Nephron progenitor cell (in vitro differentiated cells): ENCODE results near the gene SMG1.

Experiments used
- DNase-seq: peaks from one replicate; pipeline ENCODE4 v3.0.0; 2021
- H3K27ac Mint-ChIP-seq: 2 replicates; pipeline ENCODE4 v1.8.0; 2021; ENCODE audit warnings: mild to moderate bottlenecking, moderate library complexity, mixed read lengths
- H3K27me3 Mint-ChIP-seq: 2 replicates; pipeline ENCODE4 v1.8.0; 2021; ENCODE audit warnings: mild to moderate bottlenecking, low read depth, mixed read lengths; ENCODE audit not compliant: poor library complexity
- H3K36me3 Mint-ChIP-seq: 2 replicates; pipeline ENCODE4 v1.8.0; 2021; ENCODE audit warnings: low read depth, mixed read lengths
- H3K4me1 Mint-ChIP-seq: 2 replicates; pipeline ENCODE4 v1.8.0; 2021; ENCODE audit warnings: mixed read lengths
- H3K4me3 Mint-ChIP-seq: 2 replicates; pipeline ENCODE4 v1.8.0; 2021; ENCODE audit warnings: mild to moderate bottlenecking, moderate library complexity, mixed read lengths
- H3K9me3 Mint-ChIP-seq: 2 replicates; pipeline ENCODE4 v1.8.0; 2021; ENCODE audit warnings: mild to moderate bottlenecking, moderate library complexity, mixed read lengths
- CTCF ChIP-seq: fragments of 200-600 bp; sonication (generic); IDR thresholded peaks from 2 replicates; pipeline ENCODE4 v1.5.0; 2021; ENCODE audit warnings: antibody characterized with exemption

Gene SMG1

GRCh38 chr16:18804540-18804939 is 121.7 kb downstream of the SMG1 start:
- DNase-seq = no peak
- Mint-ChIP-seq H3K36me3 (peaks cover 28% of the 10 kb centered on the region), H3K4me1 (peaks cover 53% of the 10 kb centered on the region), H3K27me3 (peaks cover 3% of the 10 kb centered on the region), H3K9me3 (no peaks in the 10 kb centered on the region), H3K4me3 (peak overlapping the region; percentile 13), H3K27ac (no peak overlapping the region)
- no peak for TF ChIP-seq CTCF

GRCh38 chr16:18803569-18804462 is 122.4 kb downstream of the SMG1 start:
- peak overlapping the region; percentile 86 for H3K27ac Mint-ChIP-seq
- H3K9me3 Mint-ChIP-seq = no peaks in the 10 kb centered on the region
- peaks cover 60% of the 10 kb centered on the region for H3K4me1 Mint-ChIP-seq
- no peak for DNase-seq
- TF ChIP-seq CTCF = no peak
- peaks cover 3% of the 10 kb centered on the region for H3K27me3 Mint-ChIP-seq
- peak overlapping the region; percentile 56 for H3K4me3 Mint-ChIP-seq
- peaks cover 21% of the 10 kb centered on the region for H3K36me3 Mint-ChIP-seq

- no peak for TF ChIP-seq CTCF
- peaks cover 70% of the 10 kb centered on the region for H3K4me1 Mint-ChIP-seq
- peaks cover 3% of the 10 kb centered on the region for H3K27me3 Mint-ChIP-seq
- H3K36me3 Mint-ChIP-seq = peaks cover 17% of the 10 kb centered on the region
- no peak for DNase-seq
- peak overlapping the region; percentile 95 for H3K4me3 Mint-ChIP-seq
- no peaks in the 10 kb centered on the region for H3K9me3 Mint-ChIP-seq
- H3K27ac Mint-ChIP-seq = peak overlapping the region; percentile 86
Observed at GRCh38 chr16:18802767-18803343, 123.4 kb downstream of the SMG1 start.

- H3K27me3 Mint-ChIP-seq = peaks cover 3% of the 10 kb centered on the region
- peaks cover 72% of the 10 kb centered on the region for H3K4me1 Mint-ChIP-seq
- no peaks in the 10 kb centered on the region for H3K9me3 Mint-ChIP-seq
- peaks cover 21% of the 10 kb centered on the region for H3K36me3 Mint-ChIP-seq
- H3K27ac Mint-ChIP-seq = peak within 1 kb of the TSS; percentile 99
- peak; percentile 98 for DNase-seq
- TF ChIP-seq CTCF = peak; percentile 88
- peak within 1 kb of the TSS; percentile 95 for H3K4me3 Mint-ChIP-seq
Observed at GRCh38 chr16:18801145-18801972, 124.8 kb downstream of the SMG1 start, which contains the start of gene ARL6IP1. ARL6IP1 (minus strand) TSS chr16:18801549; CDS start chr16:18801466, 83 bp downstream.

- H3K4me1 Mint-ChIP-seq = peaks cover 66% of the 10 kb centered on the region
- H3K27me3 Mint-ChIP-seq = peaks cover 3% of the 10 kb centered on the region
- peak overlapping the region; percentile 99 for H3K27ac Mint-ChIP-seq
- DNase-seq = peak; percentile 31
- peaks cover 23% of the 10 kb centered on the region for H3K36me3 Mint-ChIP-seq
- H3K4me3 Mint-ChIP-seq = peak overlapping the region; percentile 95
- TF ChIP-seq CTCF = no peak
- H3K9me3 Mint-ChIP-seq = no peaks in the 10 kb centered on the region
Observed at GRCh38 chr16:18800775-18801144, 125.4 kb downstream of the SMG1 start.
